ENCODE data around the gene ATE1. TPM values are rescaled to one million over a fixed set of nuclear protein-coding genes. Genes with fewer than 3 reads are reported as not detected.

ATE1 gene
- total RNA-seq, 1 donor from 2014 or later, result 26.0 TPM

GRCh38 chr10:121747163-121747775, 180.6 kb downstream of the ATE1 start:
- H3K9me3 ChIP-seq, result no peaks in the 10 kb centered on the region
- ATAC-seq (no peak), DNase-seq (no peak)
- H3K4me3 ChIP-seq, result no peak overlapping the region
- H3K36me3 ChIP-seq, result peaks cover 14% of the 10 kb centered on the region
- TF ChIP-seq CTCF (IDR thresholded peaks at IDR 0.05), result no peak
- H3K4me1 ChIP-seq, result no peaks in the 10 kb centered on the region
- no peak overlapping the region for H3K27ac ChIP-seq
- intact Hi-C loops (cut with DNase I), result no loop called here
- no peaks in the 10 kb centered on the region for H3K27me3 ChIP-seq (ENCODE audit: low read depth)

GRCh38 chr10:121741248-121741792, 186.5 kb downstream of the ATE1 start:
- Histone ChIP-seq H3K4me1 (no peaks in the 10 kb centered on the region), H3K36me3 (peaks cover 23% of the 10 kb centered on the region), H3K9me3 (no peaks in the 10 kb centered on the region), H3K27me3 (ENCODE audit: low read depth) (no peaks in the 10 kb centered on the region), H3K4me3 (no peak overlapping the region), H3K27ac (no peak overlapping the region)
- intact Hi-C loops (cut with DNase I), result no loop called here
- no peak for TF ChIP-seq CTCF (IDR thresholded peaks at IDR 0.05)
- DNase-seq, result no peak
- no peak for ATAC-seq

- DNase-seq, result no peak
- intact Hi-C loops (cut with DNase I), result no loop called here
Measured at GRCh38 chr10:121740069-121740468, 187.8 kb downstream of the ATE1 start.

GRCh38 chr10:121739114-121739513, 188.7 kb downstream of the ATE1 start:
- H3K4me3 ChIP-seq, result no peak overlapping the region
- H3K27me3 ChIP-seq (ENCODE audit: low read depth), result peaks cover 12% of the 10 kb centered on the region
- peaks cover 23% of the 10 kb centered on the region for H3K36me3 ChIP-seq
- intact Hi-C loops (cut with DNase I), result no loop called here
- DNase-seq (no peak), ATAC-seq (no peak)
- no peak overlapping the region for H3K27ac ChIP-seq
- H3K9me3 ChIP-seq, result no peaks in the 10 kb centered on the region
- TF ChIP-seq CTCF (IDR thresholded peaks at IDR 0.05), result no peak
- H3K4me1 ChIP-seq, result no peaks in the 10 kb centered on the region

More at GRCh38 chr10:121740069-121740468, 187.8 kb downstream of the ATE1 start:
- ATAC-seq, result no peak
- Histone ChIP-seq H3K27me3 (ENCODE audit: low read depth) (peaks cover 7% of the 10 kb centered on the region), H3K4me3 (no peak overlapping the region), H3K4me1 (no peaks in the 10 kb centered on the region), H3K36me3 (peaks cover 23% of the 10 kb centered on the region), H3K27ac (no peak overlapping the region), H3K9me3 (no peaks in the 10 kb centered on the region)
- TF ChIP-seq CTCF (IDR thresholded peaks at IDR 0.05), result no peak

- Histone ChIP-seq H3K9me3 (no peaks in the 10 kb centered on the region), H3K27ac (no peak overlapping the region), H3K4me3 (no peak overlapping the region), H3K36me3 (peaks cover 7% of the 10 kb centered on the region), H3K27me3 (ENCODE audit: low read depth) (peaks cover 12% of the 10 kb centered on the region), H3K4me1 (no peaks in the 10 kb centered on the region)
- DNase-seq (no peak), ATAC-seq (no peak)
- no peak for TF ChIP-seq CTCF (IDR thresholded peaks at IDR 0.05)
- intact Hi-C loops (cut with DNase I), result no loop called here
Measured at GRCh38 chr10:121736315-121737130, 191.3 kb downstream of the ATE1 start.

Data from lower lobe of right lung (tissue), 2 donors.